Hematopoietic multipotent progenitor cell treated with erythropoietin and hydrocortisone succinate and interleukin-3 and kit ligand, for 8 days (in vitro differentiated cells): Measurements from ENCODE around the gene AIPL1.

Source experiments
- DNase-seq: peaks from one replicate; pipeline ENCODE4 v3.0.0-alpha.2; 2015

AIPL1 gene

GRCh38 chr17:6413065-6413464, 21.9 kb downstream of the AIPL1 start:
- DNase-seq = peak; percentile 46

GRCh38 chr17:6408735-6409134, 26.2 kb downstream of the AIPL1 start:
- DNase-seq = no peak

- DNase-seq = no peak
These were observed 26.6 kb downstream of the AIPL1 start for GRCh38 chr17:6408276-6408675.

GRCh38 chr17:6402258-6402657, 32.7 kb downstream of the AIPL1 start:
- no peak for DNase-seq

- DNase-seq = no peak
These were observed 36.0 kb downstream of the AIPL1 start for GRCh38 chr17:6398955-6399354.

- DNase-seq = no peak
These were observed 40.8 kb downstream of the AIPL1 start for GRCh38 chr17:6394055-6394606.

- no peak for DNase-seq
These were observed 41.5 kb downstream of the AIPL1 start for GRCh38 chr17:6393351-6393952.

GRCh38 chr17:6392609-6393350, 42.1 kb downstream of the AIPL1 start:
- no peak for DNase-seq

GRCh38 chr17:6388416-6388815, 46.5 kb downstream of the AIPL1 start:
- no peak for DNase-seq

GRCh38 chr17:6387858-6388257, 47.1 kb downstream of the AIPL1 start:
- DNase-seq = no peak

- DNase-seq = no peak
These were observed 47.5 kb downstream of the AIPL1 start for GRCh38 chr17:6387442-6387841.

GRCh38 chr17:6386041-6386630, 48.8 kb downstream of the AIPL1 start:
- DNase-seq = no peak

GRCh38 chr17:6384481-6384880, 50.4 kb downstream of the AIPL1 start:
- DNase-seq = no peak

GRCh38 chr17:6381526-6382465, 53.1 kb downstream of the AIPL1 start:
- no peak for DNase-seq

GRCh38 chr17:6380915-6381438, 53.9 kb downstream of the AIPL1 start:
- no peak for DNase-seq

- no peak for DNase-seq
These were observed 57.0 kb downstream of the AIPL1 start for GRCh38 chr17:6377906-6378305.

- no peak for DNase-seq
These were observed 58.0 kb downstream of the AIPL1 start for GRCh38 chr17:6376931-6377361.

GRCh38 chr17:6374761-6375312, 60.1 kb downstream of the AIPL1 start:
- DNase-seq = no peak

- DNase-seq = no peak
These were observed 60.6 kb downstream of the AIPL1 start for GRCh38 chr17:6374271-6374691.
